ENCODE measurements around the gene ZNF326.

DNA sequence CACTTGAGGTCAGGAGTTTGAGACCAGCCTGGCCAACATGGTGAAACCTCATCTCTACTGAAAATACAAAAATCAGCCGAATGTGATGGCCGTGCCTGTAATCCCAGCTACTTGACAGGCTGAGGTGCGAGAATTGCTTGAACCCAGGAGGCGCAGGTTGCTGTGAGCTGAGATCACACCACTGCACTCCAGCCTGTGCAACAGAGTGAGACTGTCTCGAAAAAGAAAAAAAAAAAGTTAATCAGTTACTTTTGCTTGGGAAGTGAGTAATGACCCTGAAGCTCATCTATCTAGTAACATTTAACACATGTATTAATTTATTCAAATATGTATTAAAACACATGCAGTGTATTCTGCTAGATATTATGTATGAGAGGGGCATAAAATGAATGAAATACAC lies 49.4 kb downstream of the ZNF326 start:
- TF ChIP-seq EZH2phosphoT487 (conservative IDR thresholded peaks at IDR 0.05; ENCODE audit: low read length) (no peak), CTCF (IDR thresholded peaks at IDR 0.05; ENCODE audit: insufficient read depth, low read length, poor library complexity, severe bottlenecking) (no peak)
